GM18499 (cell line): Measurements from ENCODE around the gene CFAP299.
"Not testable (repeated sequence)": the region's sequence is repeated elsewhere in the genome, so short reads cannot be mapped to it uniquely, and the experiment has no call there.

Experiments
- ATAC-seq: cut with Tn5 transposase; IDR thresholded peaks from one replicate; pipeline ENCODE4 v1.9.1; 2021; ENCODE audit warnings: moderate number of reproducible peaks; ENCODE audit not compliant: insufficient read depth, unreplicated experiment

CFAP299 gene

GRCh38 chr4:80685214-80685613 is 349.7 kb downstream of the CFAP299 start:
- ATAC-seq: no peak

DNA sequence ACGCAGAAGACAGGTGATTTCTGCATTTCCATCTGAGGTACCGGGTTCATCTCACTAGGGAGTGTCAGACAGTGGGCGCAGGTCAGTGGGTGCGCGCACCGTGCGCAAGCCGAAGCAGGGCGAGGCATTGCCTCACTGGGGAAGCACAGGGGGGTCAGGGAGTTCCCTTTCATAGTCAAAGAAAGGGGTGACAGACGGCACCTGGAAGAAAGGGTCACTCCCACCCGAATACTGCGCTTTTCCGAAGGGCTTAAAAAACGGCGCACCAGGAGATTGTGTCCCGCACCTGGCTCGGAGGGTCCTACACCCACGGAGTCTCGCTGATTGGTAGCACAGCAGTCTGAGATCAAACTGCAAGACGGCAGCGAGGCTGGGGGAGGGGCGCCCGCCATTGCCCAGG is 352.2 kb downstream of the CFAP299 start:
- not testable (repeated sequence) for ATAC-seq

DNA sequence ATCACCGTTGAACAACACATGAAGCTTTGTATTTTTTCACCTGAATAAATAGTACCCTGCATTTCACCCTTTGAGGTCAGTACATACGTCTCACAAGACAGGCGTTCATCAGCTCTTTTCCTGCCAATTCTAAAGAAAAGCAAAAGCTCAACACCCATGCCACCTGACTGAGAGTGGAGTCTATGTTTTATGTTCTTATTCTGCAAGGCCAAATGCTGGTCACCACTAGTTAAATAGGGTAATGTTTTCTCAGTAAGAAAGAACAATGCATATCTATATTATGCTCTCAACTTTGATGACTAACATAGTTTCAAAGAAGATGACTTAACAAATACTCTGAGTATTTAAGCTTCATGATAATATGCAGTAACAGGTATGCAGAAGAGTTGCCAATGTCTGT is 358.6 kb downstream of the CFAP299 start:
- no peak for ATAC-seq

DNA sequence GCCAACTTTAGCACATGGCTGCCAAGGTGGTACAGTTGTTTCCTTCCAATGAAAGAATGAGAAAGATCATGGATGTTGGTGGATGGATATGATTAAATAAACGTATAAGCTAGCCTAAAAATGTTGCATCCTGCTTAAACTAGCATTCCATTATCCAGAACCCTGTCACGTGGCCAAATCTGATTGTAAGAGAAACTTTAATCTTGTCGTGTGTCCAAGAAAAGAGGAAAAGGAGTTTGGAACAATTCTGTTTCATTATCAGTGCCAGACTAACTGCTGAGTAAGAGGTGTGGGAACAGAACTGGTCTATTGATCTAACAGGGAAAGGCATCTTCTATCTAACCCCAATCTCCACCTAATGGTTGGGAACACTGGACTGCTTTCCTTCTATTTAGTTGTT is 369.8 kb downstream of the CFAP299 start:
- no peak for ATAC-seq

DNA sequence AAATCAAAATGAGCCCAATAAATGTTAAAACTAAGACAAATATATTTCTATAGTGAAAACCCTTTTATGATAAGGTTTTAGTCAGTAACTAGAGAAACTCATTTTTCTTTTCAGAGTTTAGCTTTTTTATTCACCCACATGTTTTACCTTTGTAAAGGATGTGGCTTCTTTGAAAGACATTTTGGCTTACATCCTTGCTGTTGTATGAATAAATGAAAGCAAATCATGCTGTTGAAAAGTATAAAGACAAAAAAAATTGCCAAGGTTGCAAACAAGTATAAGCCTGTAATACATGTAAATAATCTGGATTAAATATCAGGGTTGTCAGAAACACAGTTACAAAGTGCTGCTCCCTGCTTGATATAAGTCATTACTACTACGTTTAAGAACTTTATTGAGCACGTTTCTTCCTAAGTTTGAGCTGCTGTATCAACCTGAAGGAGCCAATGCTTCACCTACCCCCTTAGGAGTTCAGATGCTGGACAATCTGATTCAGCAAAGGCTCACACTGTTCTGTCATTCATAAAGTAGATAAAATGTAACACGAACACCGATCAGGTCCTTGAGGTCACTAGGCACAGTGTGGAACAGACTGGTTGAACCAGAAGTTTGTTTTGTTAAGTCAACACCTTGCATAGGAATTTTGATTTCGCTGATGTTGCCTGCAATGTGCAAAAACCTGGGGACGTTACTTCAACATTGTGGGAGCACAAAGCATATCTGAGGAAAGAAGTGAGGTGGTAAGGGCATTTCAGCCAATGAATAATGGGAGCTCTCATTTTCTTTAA is 373.7 kb downstream of the CFAP299 start:
- ATAC-seq: no peak

- no peak for ATAC-seq
These were observed 375.4 kb downstream of the CFAP299 start for GRCh38 chr4:80710748-80711451.

DNA sequence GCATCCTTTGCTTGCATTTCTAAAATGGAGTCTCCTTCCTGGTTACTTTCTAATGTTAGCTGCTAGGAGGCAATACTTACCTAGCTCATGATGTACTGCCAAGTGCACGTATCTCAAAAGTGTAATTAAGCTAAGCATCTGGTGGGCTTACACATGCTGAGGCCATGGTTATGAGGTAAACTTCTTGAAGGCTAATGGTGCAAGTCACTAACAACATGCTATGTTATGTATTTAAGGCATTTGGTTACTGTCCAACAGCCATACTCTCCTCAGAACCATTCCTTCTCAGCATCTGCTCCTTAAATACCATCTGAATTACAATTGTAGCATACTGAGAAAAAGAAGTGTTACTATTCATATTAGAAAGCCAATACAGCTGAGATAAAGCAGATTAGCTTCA is 376.4 kb downstream of the CFAP299 start:
- ATAC-seq: no peak

DNA sequence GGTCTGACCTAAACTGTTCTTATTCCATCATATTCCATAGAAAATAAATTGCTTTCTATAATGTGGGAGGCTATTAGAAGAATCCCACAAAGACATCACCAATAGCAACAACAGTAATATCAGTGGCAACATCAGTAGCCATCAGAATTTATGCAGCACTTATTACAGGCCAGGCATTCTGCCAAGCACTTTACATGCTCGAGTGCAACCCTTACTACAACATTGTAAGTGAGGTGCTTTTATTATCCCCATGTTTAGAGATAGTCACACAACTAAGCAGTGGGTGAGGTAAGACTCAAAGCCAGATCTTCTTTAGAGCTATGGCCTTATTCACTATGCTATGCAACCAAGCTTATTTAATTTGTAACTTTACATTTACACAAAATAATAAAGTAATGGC is 377.9 kb downstream of the CFAP299 start:
- ATAC-seq: no peak

- no peak for ATAC-seq
These were observed 381.7 kb downstream of the CFAP299 start for GRCh38 chr4:80717204-80717603.

DNA sequence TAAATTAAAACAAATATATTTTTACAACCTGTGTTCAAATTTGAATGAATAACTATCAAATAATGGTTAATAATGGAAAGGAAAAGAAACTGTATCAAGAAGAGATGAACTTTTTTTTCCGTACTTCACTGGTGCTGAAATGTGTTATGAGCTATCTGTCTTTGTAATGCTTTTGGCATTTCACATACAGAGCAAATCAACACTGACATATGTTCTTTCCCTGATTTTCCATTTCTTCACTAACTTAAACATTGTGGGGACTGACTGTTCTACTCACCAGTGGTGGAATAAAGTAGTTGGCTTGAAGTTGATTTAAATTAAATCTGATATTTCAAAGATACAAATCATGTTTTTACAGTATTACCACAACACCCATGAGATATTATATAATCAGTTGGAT is 390.9 kb downstream of the CFAP299 start:
- no peak for ATAC-seq

DNA sequence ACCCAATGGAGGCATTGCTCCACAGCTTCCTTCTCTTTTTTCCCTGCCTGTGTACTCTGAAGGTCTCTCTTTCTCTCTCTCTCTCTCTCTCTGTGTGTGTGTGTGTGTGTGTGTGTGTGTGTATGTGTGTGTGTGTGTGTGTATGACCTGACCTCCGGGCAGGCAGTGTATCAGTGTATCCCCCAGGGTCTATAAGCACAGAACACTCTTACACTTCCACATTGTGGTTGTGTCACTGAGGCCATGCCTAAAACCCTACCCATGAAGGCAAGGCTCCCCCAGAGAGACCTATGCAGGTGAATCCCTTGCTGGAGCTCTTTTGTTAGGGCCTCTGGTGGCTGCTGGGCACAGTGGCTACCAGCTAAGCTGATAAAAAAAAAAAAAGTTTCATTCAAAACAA is 394.6 kb downstream of the CFAP299 start:
- ATAC-seq: no peak

GRCh38 chr4:80731436-80731835 is 395.9 kb downstream of the CFAP299 start:
- no peak for ATAC-seq

GRCh38 chr4:80732010-80732409 is 396.5 kb downstream of the CFAP299 start:
- ATAC-seq: no peak

GRCh38 chr4:80740375-80740774 is 404.8 kb downstream of the CFAP299 start:
- ATAC-seq: no peak

GRCh38 chr4:80749558-80749957 is 414.0 kb downstream of the CFAP299 start:
- not testable (repeated sequence) for ATAC-seq

DNA sequence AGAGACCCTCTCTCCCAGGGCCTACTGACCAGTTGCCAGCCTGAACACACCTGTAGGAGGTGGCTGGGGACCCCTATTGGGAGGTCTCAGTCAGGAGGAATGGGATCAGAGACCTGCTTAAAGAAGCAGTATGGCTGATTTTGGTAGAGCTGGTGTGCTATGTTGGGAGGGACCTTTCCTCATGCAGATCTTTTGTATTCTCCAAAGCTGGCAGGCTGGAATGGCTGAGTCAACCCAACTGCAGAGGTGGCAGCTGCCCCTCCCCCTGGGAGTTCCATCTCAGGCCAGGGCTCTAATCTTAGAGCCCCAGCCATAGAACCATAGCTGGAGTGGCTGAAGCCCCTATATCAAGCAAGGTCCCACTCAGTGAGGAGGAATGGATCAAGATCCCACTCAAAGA is 415.7 kb downstream of the CFAP299 start:
- ATAC-seq: no peak

DNA sequence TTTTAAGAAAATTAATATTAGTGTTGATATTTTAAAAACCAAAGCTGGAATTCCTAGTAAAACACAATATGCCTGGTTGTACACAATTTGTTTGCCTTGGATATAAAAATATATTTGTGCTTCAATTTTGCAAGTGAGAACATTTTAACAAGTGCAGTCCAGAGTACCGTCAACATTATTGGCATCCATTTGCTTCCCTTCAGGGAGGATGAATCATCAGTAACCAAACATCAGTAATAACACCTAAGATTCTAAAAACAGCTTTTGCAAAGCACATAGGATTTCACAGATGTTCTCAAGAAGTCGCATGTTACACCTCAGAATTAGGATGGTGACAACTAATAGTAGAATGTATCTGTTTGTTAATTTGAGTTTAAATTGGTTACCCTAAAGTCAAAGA is 432.4 kb downstream of the CFAP299 start:
- ATAC-seq: no peak

DNA sequence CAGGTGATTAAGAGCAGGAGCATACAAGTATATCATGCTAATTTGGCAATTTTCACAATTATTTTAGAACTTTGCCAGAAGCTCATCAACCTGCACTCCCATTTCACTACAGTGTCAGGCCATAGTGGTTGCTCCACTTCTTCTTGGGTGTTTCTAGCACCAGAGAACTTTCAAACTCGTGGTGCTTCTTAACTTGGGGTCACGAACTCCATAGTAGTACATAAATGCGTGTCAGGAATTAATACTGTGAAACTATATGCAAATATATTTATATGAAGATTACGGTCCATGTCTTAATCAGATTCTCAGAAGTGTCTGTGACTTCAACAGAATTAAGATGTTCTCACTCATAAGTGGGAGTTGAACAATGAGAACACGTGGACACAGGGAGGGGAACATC is 440.6 kb downstream of the CFAP299 start:
- ATAC-seq: no peak

- ATAC-seq: no peak
These were observed 445.9 kb downstream of the CFAP299 start for GRCh38 chr4:80781431-80781830.

DNA sequence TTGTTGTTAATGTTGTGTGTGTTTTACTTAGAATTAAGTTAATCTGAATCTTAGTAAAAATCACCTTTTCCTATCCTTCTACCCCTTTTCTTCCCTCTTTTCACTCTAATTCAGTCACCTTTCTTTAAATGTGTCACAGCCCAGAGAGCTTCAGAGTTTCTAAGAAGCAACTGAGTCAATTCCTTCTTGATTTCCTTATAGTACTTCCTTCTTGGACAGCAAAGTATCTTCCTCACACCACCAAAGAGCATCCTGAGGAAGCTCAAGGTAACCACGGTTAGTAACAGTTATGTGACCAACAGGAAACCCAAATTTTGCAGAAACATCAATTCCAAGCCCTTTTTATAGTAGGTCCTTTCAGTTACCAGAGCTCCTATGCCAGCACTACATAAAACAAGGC is 451.8 kb downstream of the CFAP299 start:
- ATAC-seq: no peak

- no peak for ATAC-seq
These were observed 453.3 kb downstream of the CFAP299 start for GRCh38 chr4:80788798-80789197.

- no peak for ATAC-seq
These were observed 454.6 kb downstream of the CFAP299 start for GRCh38 chr4:80790152-80790551.
